ENCODE measurements around the gene PTPRG. TPM values are rescaled to one million over a fixed set of nuclear protein-coding genes. Genes with fewer than 3 reads are reported as not detected.

Gene PTPRG
- total RNA-seq, 1 experiment from 2014 or later, result 69.3 TPM

- no peaks in the 10 kb centered on the region for H3K27me3 ChIP-seq (ENCODE audit: insufficient read depth, low read length)
- Mint-ChIP-seq H3K4me3 (no peak overlapping the region), H3K36me3 (ENCODE audit: insufficient read depth in 1 of 3, low read depth in 3 of 3) (no peaks in the 10 kb centered on the region), H3K9me3 (no peaks in the 10 kb centered on the region), H3K4me1 (peaks cover 25 to 35% of the 10 kb centered on the region in 2 experiments), H3K27ac (no peak overlapping the region), H3K27me3 (ENCODE audit: low read depth) (no peaks in the 10 kb centered on the region)
- no peak overlapping the region for H2BK5ac ChIP-seq (ENCODE audit: insufficient read length, low read length)
- H2BK12ac ChIP-seq (ENCODE audit: insufficient read length, low read depth, low read length), result no peak overlapping the region
- H2BK20ac ChIP-seq (ENCODE audit: low read depth, low read length, poor library complexity, severe bottlenecking), result no peak overlapping the region
- H3K4me2 ChIP-seq (ENCODE audit: insufficient read depth, insufficient read length, low read length), result no peak overlapping the region
- H4K20me1 ChIP-seq (ENCODE audit: control insufficient read depth, insufficient read depth, insufficient read length), result no peaks in the 10 kb centered on the region
- peaks cover 2% of the 10 kb centered on the region; the same call in 1 of the 2 replicates for H3K79me2 ChIP-seq (ENCODE audit: insufficient read depth, low read length)
- no peak overlapping the region for H3K14ac ChIP-seq (ENCODE audit: insufficient read depth, low read length)
- no peak overlapping the region for H3T11ph ChIP-seq (ENCODE audit: low read length)
- no peak overlapping the region for H3K56ac ChIP-seq (ENCODE audit: insufficient read length, low read depth, low read length)
- TF ChIP-seq, protein P1, sequence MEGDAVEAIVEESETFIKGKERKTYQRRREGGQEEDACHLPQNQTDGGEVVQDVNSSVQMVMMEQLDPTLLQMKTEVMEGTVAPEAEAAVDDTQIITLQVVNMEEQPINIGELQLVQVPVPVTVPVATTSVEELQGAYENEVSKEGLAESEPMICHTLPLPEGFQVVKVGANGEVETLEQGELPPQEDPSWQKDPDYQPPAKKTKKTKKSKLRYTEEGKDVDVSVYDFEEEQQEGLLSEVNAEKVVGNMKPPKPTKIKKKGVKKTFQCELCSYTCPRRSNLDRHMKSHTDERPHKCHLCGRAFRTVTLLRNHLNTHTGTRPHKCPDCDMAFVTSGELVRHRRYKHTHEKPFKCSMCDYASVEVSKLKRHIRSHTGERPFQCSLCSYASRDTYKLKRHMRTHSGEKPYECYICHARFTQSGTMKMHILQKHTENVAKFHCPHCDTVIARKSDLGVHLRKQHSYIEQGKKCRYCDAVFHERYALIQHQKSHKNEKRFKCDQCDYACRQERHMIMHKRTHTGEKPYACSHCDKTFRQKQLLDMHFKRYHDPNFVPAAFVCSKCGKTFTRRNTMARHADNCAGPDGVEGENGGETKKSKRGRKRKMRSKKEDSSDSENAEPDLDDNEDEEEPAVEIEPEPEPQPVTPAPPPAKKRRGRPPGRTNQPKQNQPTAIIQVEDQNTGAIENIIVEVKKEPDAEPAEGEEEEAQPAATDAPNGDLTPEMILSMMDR (conservative IDR thresholded peaks at IDR 0.05), result no peak
- H3K23ac ChIP-seq (ENCODE audit: insufficient read length, low read depth, low read length), result no peak overlapping the region
- H3K9me3 ChIP-seq (ENCODE audit: control insufficient read depth, low read depth, low read length), result no peaks in the 10 kb centered on the region
- H2AK5ac ChIP-seq (ENCODE audit: insufficient read length, low read length), result no peak overlapping the region
- no peak overlapping the region for H4K91ac ChIP-seq (ENCODE audit: insufficient read length, low read depth, low read length)
- no peak overlapping the region for H2BK120ac ChIP-seq (ENCODE audit: low read depth, low read length, poor library complexity, severe bottlenecking)
- H3K23me2 ChIP-seq (ENCODE audit: insufficient read length, low read depth, low read length, poor library complexity, severe bottlenecking), result no peaks in the 10 kb centered on the region
- H3K4me1 ChIP-seq (ENCODE audit: insufficient read depth, low read length), result peaks cover 3% of the 10 kb centered on the region
- WGBS (ENCODE audit: extremely low coverage, insufficient read length, low lambda C conversion rate), result no CpG with 5 or more reads among the region's 3 CpGs
- no peak overlapping the region for H2BK15ac ChIP-seq (ENCODE audit: low read depth, low read length)
- H4K5ac ChIP-seq (ENCODE audit: insufficient read length, low read depth, low read length), result no peak overlapping the region
- no peak overlapping the region for H2AFZ ChIP-seq (ENCODE audit: low read length)
- no peak overlapping the region for H3K4ac ChIP-seq (ENCODE audit: low read depth, low read length)
- DNase-seq, result no peak
- H3K9ac ChIP-seq (ENCODE audit: extremely low read depth, insufficient read length, low read length), result no peak overlapping the region
- no peak overlapping the region for H3K18ac ChIP-seq (ENCODE audit: insufficient read length, low read depth, low read length)
- no peak overlapping the region for H4K8ac ChIP-seq (replicated peaks; ENCODE audit: insufficient read length, low read depth, low read length)
- H3K27ac ChIP-seq (ENCODE audit: insufficient read length, low read depth, low read length), result no peak overlapping the region
- H3K79me1 ChIP-seq (ENCODE audit: insufficient read depth, low read depth, low read length, poor library complexity, severe bottlenecking), result no peaks in the 10 kb centered on the region
Observed at GRCh38 chr3:61975199-61975598, 413.8 kb downstream of the PTPRG start.
